H1 (cell line): ENCODE measurements around the gene HS1BP3. TPM values are rescaled to one million over a fixed set of nuclear protein-coding genes. Genes with fewer than 3 reads are reported as not detected.

Experiments
- CTCF ChIA-PET: fragments of 300-600 bp; sonication (Branson Sonifier 250); formaldehyde crosslinking; loops from one replicate; lab custom pipeline; 2021; ENCODE audit not compliant: partially characterized antibody; lab: Charles Lee
- POLR2A ChIA-PET: fragments of 300-600 bp; sonication (Branson Sonifier 250); formaldehyde crosslinking; loops from one replicate; lab custom pipeline; 2021; ENCODE audit warnings: inconsistent platforms; ENCODE audit not compliant: partially characterized antibody; lab: Charles Lee
- DNase-seq, 2 experiments: peaks; one replicate each; pipeline versions ENCODE4 v3.0.0 to v3.0.0-alpha.2; 2010 to 2022; ENCODE audit warnings: low spot score in 2 of 2, low read depth in 1 of 2, mixed read lengths in 1 of 2
- FAIRE-seq: peaks from 2 replicates; lab custom pipeline; 2011; peaks lifted over from hg19 to GRCh38; lab: Jason Lieb, UNC
- H2AFZ ChIP-seq: 2 replicates; pipeline ENCODE4 v1.8.1; 2012; ENCODE audit warnings: low read length, inconsistent platforms
- H2AK5ac ChIP-seq: 2 replicates; pipeline ENCODE4 v1.6.1; 2013; ENCODE audit warnings: low read depth, low read length
- H2BK120ac ChIP-seq: replicated peaks from 2 replicates; pipeline ENCODE3; 2013; ENCODE audit warnings: low read depth, low read length, inconsistent platforms
- H2BK12ac ChIP-seq: 2 replicates; pipeline ENCODE4 v1.6.1; 2013; ENCODE audit warnings: low read depth, low read length
- H2BK15ac ChIP-seq: 2 replicates; pipeline ENCODE4 v1.6.1; 2013; ENCODE audit warnings: low read length
- H2BK20ac ChIP-seq: 2 replicates; pipeline ENCODE4 v1.6.1; 2013; ENCODE audit warnings: low read length
- H2BK5ac ChIP-seq: 2 replicates; pipeline ENCODE4 v1.6.1; 2013; ENCODE audit warnings: low read depth, low read length
- H3K14ac ChIP-seq: 2 replicates; pipeline ENCODE4 v1.6.1; 2013; ENCODE audit warnings: inconsistent platforms; ENCODE audit not compliant: insufficient read length
- H3K18ac ChIP-seq: 2 replicates; pipeline ENCODE4 v1.6.1; 2013; ENCODE audit warnings: low read length; ENCODE audit errors: extremely low read depth
- H3K23ac ChIP-seq: 2 replicates; pipeline ENCODE4 v1.6.1; 2013; ENCODE audit warnings: inconsistent platforms; ENCODE audit not compliant: insufficient read length
- H3K23me2 ChIP-seq: 2 replicates; pipeline ENCODE4 v1.6.1; 2013; ENCODE audit warnings: low read depth, low read length
- H3K27ac ChIP-seq: 2 replicates; pipeline ENCODE4 v1.6.1; 2011; ENCODE audit warnings: low read depth, low read length, inconsistent platforms
- H3K27me3 ChIP-seq, 4 experiments: replicated peaks in 1 of 4; 1 replicate in 1 of 4; 2 replicates in 3 of 4; pipeline versions ENCODE4 v1.6.1 to v1.8.1; 2011 to 2013; ENCODE audit warnings: low read length in 3 of 4, mild to moderate bottlenecking in 3 of 4, inconsistent platforms in 2 of 4, mixed read lengths in 2 of 4, moderate library complexity in 1 of 4; ENCODE audit not compliant: control insufficient read depth in 3 of 4, insufficient read depth in 3 of 4; ENCODE audit errors: extremely low read depth in 1 of 4
- H3K36me3 ChIP-seq, 4 experiments: 2 replicates each; pipeline versions ENCODE4 v1.6.1 to v1.8.1; 2011 to 2013; ENCODE audit warnings: mild to moderate bottlenecking in 4 of 4, low read length in 3 of 4, moderate library complexity in 2 of 4, control low read depth in 1 of 4, inconsistent platforms in 1 of 4; ENCODE audit not compliant: insufficient read depth in 4 of 4, control insufficient read depth in 2 of 4
- H3K4ac ChIP-seq: replicated peaks from 2 replicates; pipeline ENCODE3; 2013; ENCODE audit warnings: low read length, low read depth, mixed read lengths, inconsistent platforms; ENCODE audit not compliant: insufficient read length
- H3K4me1 ChIP-seq, 4 experiments: replicated peaks in 1 of 4; 1 replicate in 1 of 4; 2 replicates in 3 of 4; pipeline versions ENCODE4 v1.6.1 to v1.8.1; 2011 to 2013; ENCODE audit warnings: low read length in 3 of 4, inconsistent platforms in 2 of 4, mixed read lengths in 1 of 4; ENCODE audit not compliant: insufficient read depth in 4 of 4, control insufficient read depth in 3 of 4
- H3K4me2 ChIP-seq, 2 experiments: 2 replicates each; pipeline versions ENCODE4 v1.6.1 to v1.8.1; 2011 to 2013; ENCODE audit warnings: low read depth in 2 of 2, low read length in 2 of 2, control low read depth in 1 of 2, inconsistent platforms in 1 of 2, mild to moderate bottlenecking in 1 of 2; ENCODE audit not compliant: insufficient read depth in 1 of 2
- H3K4me3 ChIP-seq, 4 experiments: fragments of 200-600, 300-600 bp in 1 of 4; sonication (generic), shearing (Covaris generic), sonication (Bioruptor Twin) in 1 of 4; 2 replicates each; pipeline versions ENCODE4 v1.5.1 to v1.8.1; 2011 to 2016; ENCODE audit warnings: low read length in 4 of 4, low read depth in 3 of 4, control low read depth in 2 of 4, inconsistent platforms in 2 of 4, mild to moderate bottlenecking in 2 of 4, mixed read lengths in 1 of 4, moderate library complexity in 1 of 4; ENCODE audit not compliant: insufficient read depth in 2 of 4; ENCODE audit errors: extremely low read depth in 1 of 4
- H3K56ac ChIP-seq: replicated peaks from 2 replicates; pipeline ENCODE3; 2013; ENCODE audit warnings: low read depth, mild to moderate bottlenecking, mixed read lengths, low read length, inconsistent platforms; ENCODE audit not compliant: insufficient read length
- H3K79me1 ChIP-seq: 2 replicates; pipeline ENCODE4 v1.6.1; 2013; ENCODE audit warnings: low read depth, low read length, control low read depth
- H3K79me2 ChIP-seq, 2 experiments: 2 replicates each; pipeline versions ENCODE4 v1.6.1 to v1.8.1; 2012 to 2013; ENCODE audit warnings: low read length in 2 of 2, mild to moderate bottlenecking in 2 of 2, inconsistent platforms in 1 of 2; ENCODE audit not compliant: insufficient read depth in 2 of 2, control insufficient read depth in 1 of 2
- H3K9ac ChIP-seq, 4 experiments: replicated peaks in 1 of 4; 1 replicate in 1 of 4; 2 replicates in 3 of 4; pipeline versions ENCODE4 v1.6.1 to v1.8.1; 2011 to 2013; ENCODE audit warnings: low read depth in 3 of 4, low read length in 3 of 4, control low read depth in 2 of 4, mild to moderate bottlenecking in 2 of 4, moderate library complexity in 2 of 4, inconsistent platforms in 1 of 4; ENCODE audit errors: extremely low read depth in 1 of 4
- H3K9me3 ChIP-seq, 2 experiments: 2 replicates each; pipeline versions ENCODE4 v1.6.1 to v1.8.1; 2012 to 2013; ENCODE audit warnings: mild to moderate bottlenecking in 2 of 2, moderate library complexity in 2 of 2, control low read depth in 1 of 2, inconsistent platforms in 1 of 2, low read depth in 1 of 2, low read length in 1 of 2, mixed read lengths in 1 of 2; ENCODE audit not compliant: insufficient read depth in 2 of 2
- H4K20me1 ChIP-seq, 2 experiments: replicated peaks in 1 of 2; 2 replicates each; pipeline versions ENCODE3 to v1.8.1; 2011 to 2013; ENCODE audit warnings: inconsistent platforms in 2 of 2, low read length in 2 of 2, mild to moderate bottlenecking in 1 of 2; ENCODE audit not compliant: insufficient read depth in 2 of 2, control insufficient read depth in 1 of 2
- H4K5ac ChIP-seq: 2 replicates; pipeline ENCODE4 v1.6.1; 2013; ENCODE audit warnings: low read length, low read depth, mixed read lengths, inconsistent platforms; ENCODE audit not compliant: insufficient read length
- H4K8ac ChIP-seq: 2 replicates; pipeline ENCODE4 v1.8.0; 2013; ENCODE audit warnings: mild to moderate bottlenecking, moderate library complexity, low read length, inconsistent platforms; ENCODE audit not compliant: insufficient read depth; ENCODE audit errors: extremely low read depth
- H4K91ac ChIP-seq: replicated peaks from 2 replicates; pipeline ENCODE3; 2013; ENCODE audit warnings: low read length, mixed read lengths, inconsistent platforms; ENCODE audit not compliant: insufficient read length
- ASH2L ChIP-seq: fragments of 200-600, 300-600 bp; sonication (generic); IDR thresholded peaks from one replicate; pipeline ENCODE4 v1.7.1; 2017; ENCODE audit warnings: low read length
- CHD1 ChIP-seq: IDR thresholded peaks from 2 replicates; pipeline ENCODE4 v1.6.1; 2012; ENCODE audit warnings: low read depth, low read length, improper control_type of control experiment
- EZH2 ChIP-seq: fragments of 200-600 bp; sonication (generic); IDR thresholded peaks from 2 replicates; pipeline ENCODE4 v1.7.1; 2012; ENCODE audit warnings: low read depth, mild to moderate bottlenecking, moderate library complexity, low read length, inconsistent platforms; ENCODE audit not compliant: severe bottlenecking
- FOSL1 ChIP-seq: IDR thresholded peaks from 2 replicates; pipeline ENCODE4 v1.6.1; 2011; ENCODE audit warnings: mild to moderate bottlenecking, low read depth, low read length, moderate library complexity; ENCODE audit not compliant: insufficient read depth
- HDAC6 ChIP-seq: IDR thresholded peaks from one replicate; pipeline ENCODE4 v1.7.1; 2012; ENCODE audit warnings: low read depth, mild to moderate bottlenecking, inconsistent platforms, low read length, moderate library complexity
- KDM5A ChIP-seq: fragments of 200-600 bp; IDR thresholded peaks from 2 replicates; pipeline ENCODE4 v1.7.1; 2012; ENCODE audit warnings: mild to moderate bottlenecking, low read length, inconsistent platforms, mixed read lengths
- POLR2A ChIP-seq, 2 experiments: IDR thresholded peaks; 1 replicate in 1 of 2; 2 replicates in 1 of 2; pipeline ENCODE4 v1.6.1; 2011; ENCODE audit warnings: low read depth in 2 of 2, low read length in 2 of 2, mild to moderate bottlenecking in 2 of 2; ENCODE audit errors: control extremely low read depth in 1 of 2
- SP4 ChIP-seq: IDR thresholded peaks from 2 replicates; pipeline ENCODE4 v1.6.1; 2012; ENCODE audit warnings: low read length, inconsistent platforms
- SRF ChIP-seq: IDR thresholded peaks from 2 replicates; pipeline ENCODE4 v1.6.1; 2011; ENCODE audit warnings: mild to moderate bottlenecking, low read depth, low read length, moderate library complexity
- WGBS, 2 experiments: shearing (Covaris generic) in 1 of 2; methylation state at CpG; one replicate each; pipeline versions ENCODE4 v1.1.6 to v1.1.7; 2013 to 2015; ENCODE audit warnings: low lambda C conversion rate in 2 of 2, mixed read lengths in 2 of 2, inconsistent platforms in 1 of 2, low coverage in 1 of 2, missing lambda C conversion rate in 1 of 2; ENCODE audit not compliant: insufficient replicate concordance in 2 of 2, insufficient coverage in 1 of 2, insufficient read length in 1 of 2; ENCODE audit errors: extremely low coverage in 1 of 2, missing lambda C conversion rate in 1 of 2; 5-methylcytosine and 5-hydroxymethylcytosine counted together
- polyA plus RNA-seq, 7 experiments: library from polyadenylated mRNA; depleted of rRNA in 3 of 7; stranded (reverse) in 5 of 7; unstranded in 2 of 7; fragments of >200 nt in 5 of 7; fragments of 200-250 nt in 2 of 7; gene quantifications; 1 replicate in 5 of 7; 2 replicates in 1 of 7; 4 replicates in 1 of 7; pipeline versions ENCODE4 v1.2.1 to v1.2.3, GENCODE V29; 2011 to 2013; ENCODE audit warnings: missing spikeins in 2 of 7, mixed read lengths in 2 of 7
- total RNA-seq: library from RNA; stranded (reverse); fragmentation: NEBNext Ultra II Directional; extraction: Animal tissue kit (Norgen Biotek cat#: 25700); gene quantifications from 2 replicates; pipeline ENCODE4 v1.2.1, GENCODE V29; 2021
- TF ChIP-seq, protein P1 (sequence below): IDR thresholded peaks from 2 replicates; pipeline ENCODE4 v1.6.1; 2011; ENCODE audit warnings: low read length, improper control_type of control experiment

The HS1BP3 gene
- total and polyA plus RNA-seq, 2 of the 8 experiments (the other 6 are each of a cell fraction or from before 2014, with no cell fraction given): 11.1 to 11.3 TPM

DNA sequence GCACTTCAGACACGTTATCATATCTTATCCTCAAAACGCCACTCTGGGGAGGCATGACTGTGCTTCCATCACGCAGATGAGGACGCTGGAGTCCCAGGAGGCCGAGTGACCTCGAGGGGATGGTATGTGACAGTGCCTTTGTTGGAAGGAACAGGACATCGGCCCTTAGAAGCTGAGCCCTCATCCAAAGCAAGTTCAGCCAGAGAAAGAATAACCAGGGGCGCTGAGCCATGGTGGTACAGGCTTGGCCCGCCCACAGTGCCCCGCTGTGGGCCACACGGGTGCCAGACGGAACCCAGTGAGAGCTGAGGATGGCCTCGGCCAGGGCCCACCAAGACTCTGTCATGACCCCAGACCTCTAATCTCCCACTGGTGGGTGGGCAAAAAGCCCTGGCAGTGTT, 31.3 kb downstream of the HS1BP3 start:
- H2BK5ac ChIP-seq: no peak overlapping the region
- FAIRE-seq: no peak

More for the DNA sequence above, 31.3 kb downstream of the HS1BP3 start:
- H3K36me3 ChIP-seq: peaks cover 0 to 2% (median 0%) of the 10 kb centered on the region in 4 experiments; a peak in 1 of 8 replicates
- CTCF ChIA-PET: interaction anchor here (1.0 to 7.1 kb wide), 6 partner anchors 11 to 179 kb away, joined by 3 to 116 read pairs (median 14); no protein-coding TSS in a partner anchor
- H3K4ac ChIP-seq: no peak overlapping the region
- no peak overlapping the region for H2BK15ac ChIP-seq
- H3K23ac ChIP-seq: no peak overlapping the region
- no peak overlapping the region for H3K18ac ChIP-seq
- no peak for DNase-seq
- peaks cover 0 to 14% (median 8%) of the 10 kb centered on the region in 4 experiments; a peak in 4 of 7 replicates for H3K4me1 ChIP-seq
- H3K23me2 ChIP-seq: no peaks in the 10 kb centered on the region
- no peak overlapping the region for H3K4me3 ChIP-seq
- no peak overlapping the region for H3K56ac ChIP-seq
- H2BK120ac ChIP-seq: no peak overlapping the region
- no peak overlapping the region for H3K14ac ChIP-seq
- H2AFZ ChIP-seq: no peak overlapping the region
- H3K27me3 ChIP-seq: no peaks in the 10 kb centered on the region; a peak in 1 of 7 replicates
- no peaks in the 10 kb centered on the region for H3K79me1 ChIP-seq
- H4K91ac ChIP-seq: no peak overlapping the region
- no peak overlapping the region for H3K9ac ChIP-seq
- WGBS, 2 experiments: 85% methylated on average over 13 of the region's 13 CpGs; no CpG with 5 or more reads in 1 of the 2 experiments
- H3K79me2 ChIP-seq: no peaks in the 10 kb centered on the region
- H4K8ac ChIP-seq: no peak overlapping the region
- H3K4me2 ChIP-seq: no peak overlapping the region
- no peak overlapping the region for H2AK5ac ChIP-seq
- H3K27ac ChIP-seq: no peak overlapping the region
- H4K5ac ChIP-seq: no peak overlapping the region
- H4K20me1 ChIP-seq: peaks cover 0 to 2% of the 10 kb centered on the region in 2 experiments
- H2BK20ac ChIP-seq: no peak overlapping the region
- POLR2A ChIA-PET: interaction anchor here (0.8 kb wide), 1 partner anchor 173 kb away, joined by 3 read pairs; the partner anchor contains the start of gene RHOB
- H2BK12ac ChIP-seq: no peak overlapping the region
- H3K9me3 ChIP-seq: no peaks in the 10 kb centered on the region
- TF ChIP-seq FOSL1 (no peak), KDM5A (no peak), SRF (no peak), EZH2 (no peak), CHD1 (no peak), HDAC6 (no peak), ASH2L (no peak), POLR2A (IDR thresholded peaks at IDR 0.05; ENCODE audit: control extremely low read depth in 1 of 2, low read depth in 2 of 2, low read length in 2 of 2) (no peak), SP4 (no peak)
- TF ChIP-seq, protein P1, sequence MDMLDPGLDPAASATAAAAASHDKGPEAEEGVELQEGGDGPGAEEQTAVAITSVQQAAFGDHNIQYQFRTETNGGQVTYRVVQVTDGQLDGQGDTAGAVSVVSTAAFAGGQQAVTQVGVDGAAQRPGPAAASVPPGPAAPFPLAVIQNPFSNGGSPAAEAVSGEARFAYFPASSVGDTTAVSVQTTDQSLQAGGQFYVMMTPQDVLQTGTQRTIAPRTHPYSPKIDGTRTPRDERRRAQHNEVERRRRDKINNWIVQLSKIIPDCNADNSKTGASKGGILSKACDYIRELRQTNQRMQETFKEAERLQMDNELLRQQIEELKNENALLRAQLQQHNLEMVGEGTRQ: no peak
